Epithelial cell of esophagus (primary cell): ENCODE data around the gene DPH7.
"Not testable (repeated sequence)": the region's sequence is repeated elsewhere in the genome, so short reads cannot be mapped to it uniquely, and the experiment has no call there.

Experiments
- DNase-seq: peaks from one replicate; pipeline ENCODE4 v3.0.0; 2010; ENCODE audit warnings: low read depth
- H3K4me3 ChIP-seq: 2 replicates; pipeline ENCODE4 v1.5.1; 2011; ENCODE audit warnings: mild to moderate bottlenecking, low read length, control low read depth
- TF ChIP-seq, protein P1 (sequence below): IDR thresholded peaks from 2 replicates; pipeline ENCODE4 v1.5.1; 2011; ENCODE audit warnings: low read depth, mild to moderate bottlenecking, low read length, control low read depth, inconsistent platforms; ENCODE audit not compliant: insufficient read depth; ENCODE audit errors: missing control alignments

Gene DPH7

DNA sequence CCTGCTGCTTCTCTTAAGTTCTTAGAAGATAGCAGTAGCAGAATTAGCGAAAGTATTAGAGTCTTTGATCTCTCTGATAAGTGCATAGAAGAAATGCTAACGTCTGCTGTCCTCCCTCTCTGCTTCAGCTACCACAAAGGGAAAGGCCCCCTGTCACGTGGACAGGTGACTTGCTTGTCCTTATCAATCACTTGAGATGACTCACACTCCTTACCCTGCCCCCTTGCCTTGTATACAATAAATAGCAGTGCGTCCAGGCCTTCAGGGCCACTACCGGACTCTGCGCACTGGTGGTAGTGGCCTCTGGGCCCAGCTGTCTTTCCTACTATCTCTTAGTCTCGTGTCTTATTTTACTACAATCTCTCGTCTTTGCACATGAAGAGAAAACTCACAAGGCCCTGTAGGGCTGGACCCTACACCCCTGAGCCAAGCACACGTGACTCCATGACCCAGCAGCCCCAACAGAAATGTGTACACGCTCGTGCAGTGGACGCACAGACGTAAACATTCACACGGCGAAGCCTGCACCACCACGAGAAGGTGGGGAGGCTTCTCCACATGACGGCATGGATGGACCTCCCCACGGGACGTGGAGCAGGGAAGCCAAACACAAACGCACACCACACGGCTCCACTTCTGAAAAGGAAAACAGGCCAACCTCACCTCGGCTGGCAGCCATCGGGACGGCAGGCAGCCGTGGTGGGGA, 66.8 kb downstream of the DPH7 start:
- no peak for DNase-seq
- H3K4me3 ChIP-seq, result no peak overlapping the region
- TF ChIP-seq, protein P1, sequence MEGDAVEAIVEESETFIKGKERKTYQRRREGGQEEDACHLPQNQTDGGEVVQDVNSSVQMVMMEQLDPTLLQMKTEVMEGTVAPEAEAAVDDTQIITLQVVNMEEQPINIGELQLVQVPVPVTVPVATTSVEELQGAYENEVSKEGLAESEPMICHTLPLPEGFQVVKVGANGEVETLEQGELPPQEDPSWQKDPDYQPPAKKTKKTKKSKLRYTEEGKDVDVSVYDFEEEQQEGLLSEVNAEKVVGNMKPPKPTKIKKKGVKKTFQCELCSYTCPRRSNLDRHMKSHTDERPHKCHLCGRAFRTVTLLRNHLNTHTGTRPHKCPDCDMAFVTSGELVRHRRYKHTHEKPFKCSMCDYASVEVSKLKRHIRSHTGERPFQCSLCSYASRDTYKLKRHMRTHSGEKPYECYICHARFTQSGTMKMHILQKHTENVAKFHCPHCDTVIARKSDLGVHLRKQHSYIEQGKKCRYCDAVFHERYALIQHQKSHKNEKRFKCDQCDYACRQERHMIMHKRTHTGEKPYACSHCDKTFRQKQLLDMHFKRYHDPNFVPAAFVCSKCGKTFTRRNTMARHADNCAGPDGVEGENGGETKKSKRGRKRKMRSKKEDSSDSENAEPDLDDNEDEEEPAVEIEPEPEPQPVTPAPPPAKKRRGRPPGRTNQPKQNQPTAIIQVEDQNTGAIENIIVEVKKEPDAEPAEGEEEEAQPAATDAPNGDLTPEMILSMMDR, result no peak

DNA sequence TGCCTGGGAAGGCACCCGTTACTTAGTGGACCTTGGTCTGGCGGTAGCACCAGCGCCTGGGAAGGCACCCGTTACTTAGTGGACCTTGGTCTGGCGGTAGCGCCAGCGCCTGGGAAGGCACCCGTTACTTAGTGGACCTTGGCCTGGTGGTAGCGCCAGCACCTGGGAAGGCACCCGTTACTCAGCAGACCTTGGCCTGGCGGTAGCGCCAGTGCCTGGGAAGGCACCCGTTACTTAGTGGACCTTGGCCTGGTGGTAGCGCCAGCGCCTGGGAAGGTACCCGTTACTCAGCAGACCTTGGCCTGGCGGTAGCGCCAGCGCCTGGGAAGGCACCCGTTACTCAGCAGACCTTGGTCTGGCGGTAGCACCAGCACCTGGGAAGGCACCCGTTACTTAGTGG, 67.6 kb downstream of the DPH7 start:
- not testable (repeated sequence) for DNase-seq, H3K4me3 ChIP-seq

DNA sequence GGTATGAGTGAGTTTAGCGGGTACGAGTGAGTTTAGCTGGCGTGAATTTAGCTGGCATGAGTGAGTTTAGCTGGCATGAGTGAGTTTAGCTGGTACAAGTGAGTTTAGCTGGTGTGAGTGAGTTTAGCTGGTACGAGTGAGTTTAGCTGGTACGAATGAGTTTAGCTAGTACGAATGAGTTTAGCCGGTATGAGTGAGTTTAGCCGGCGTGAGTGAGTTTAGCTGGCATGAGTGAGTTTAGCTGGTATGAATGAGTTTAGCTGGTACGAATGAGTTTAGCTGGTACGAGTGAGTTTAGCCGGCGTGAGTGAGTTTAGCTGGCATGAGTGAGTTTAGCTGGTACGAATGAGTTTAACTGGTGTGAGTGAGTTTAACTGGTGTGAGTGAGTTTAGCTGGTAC, 69.5 kb downstream of the DPH7 start:
- H3K4me3 ChIP-seq, result no peak overlapping the region
- no peak for DNase-seq
- TF ChIP-seq, protein P1, result no peak

DNA sequence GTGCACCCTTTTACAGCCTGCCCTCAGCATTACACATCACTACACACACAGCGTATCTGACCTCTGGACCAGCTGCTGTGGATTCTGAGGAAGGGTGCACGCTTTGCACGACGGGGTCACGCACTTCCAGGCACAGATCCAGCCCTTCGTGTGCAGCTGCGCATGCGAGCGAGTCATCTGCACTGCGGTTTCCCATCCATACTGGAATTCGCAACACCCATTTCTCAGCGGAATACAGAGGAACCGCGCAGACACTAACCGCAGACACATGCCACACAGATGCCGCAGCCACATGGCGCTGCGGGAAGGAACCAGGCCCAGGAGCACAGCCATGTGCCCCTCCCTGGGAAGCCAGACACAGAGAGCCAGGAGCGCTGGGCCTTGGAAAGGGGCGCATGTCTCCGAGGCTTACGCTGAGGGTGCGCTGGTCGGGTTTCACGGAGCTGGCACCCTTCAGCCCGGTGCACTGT, 72.0 kb downstream of the DPH7 start:
- no peak for DNase-seq
- TF ChIP-seq, protein P1, result no peak
- no peak overlapping the region for H3K4me3 ChIP-seq

DNA sequence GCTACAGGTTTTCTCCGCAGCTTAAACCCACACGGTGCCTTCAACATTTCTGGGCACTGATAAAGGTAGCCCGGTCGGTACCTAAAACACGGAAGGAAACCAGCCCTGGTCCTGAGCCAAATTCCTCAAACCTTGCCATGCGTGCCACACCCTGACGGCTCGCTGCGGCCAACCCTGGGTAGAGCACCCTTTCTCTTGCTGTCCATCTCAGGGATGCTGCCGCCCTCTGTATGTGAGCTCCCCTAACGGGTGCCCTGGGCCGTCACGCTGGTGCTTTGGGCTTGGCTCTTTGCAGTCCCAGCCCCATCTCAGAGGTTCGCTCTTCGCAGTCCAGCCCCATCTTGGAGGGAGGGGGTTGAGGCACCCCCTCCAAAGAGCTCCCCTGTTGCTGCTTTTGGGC, 72.5 kb downstream of the DPH7 start:
- no peak for DNase-seq
- TF ChIP-seq, protein P1, result no peak
- no peak overlapping the region for H3K4me3 ChIP-seq

DNA sequence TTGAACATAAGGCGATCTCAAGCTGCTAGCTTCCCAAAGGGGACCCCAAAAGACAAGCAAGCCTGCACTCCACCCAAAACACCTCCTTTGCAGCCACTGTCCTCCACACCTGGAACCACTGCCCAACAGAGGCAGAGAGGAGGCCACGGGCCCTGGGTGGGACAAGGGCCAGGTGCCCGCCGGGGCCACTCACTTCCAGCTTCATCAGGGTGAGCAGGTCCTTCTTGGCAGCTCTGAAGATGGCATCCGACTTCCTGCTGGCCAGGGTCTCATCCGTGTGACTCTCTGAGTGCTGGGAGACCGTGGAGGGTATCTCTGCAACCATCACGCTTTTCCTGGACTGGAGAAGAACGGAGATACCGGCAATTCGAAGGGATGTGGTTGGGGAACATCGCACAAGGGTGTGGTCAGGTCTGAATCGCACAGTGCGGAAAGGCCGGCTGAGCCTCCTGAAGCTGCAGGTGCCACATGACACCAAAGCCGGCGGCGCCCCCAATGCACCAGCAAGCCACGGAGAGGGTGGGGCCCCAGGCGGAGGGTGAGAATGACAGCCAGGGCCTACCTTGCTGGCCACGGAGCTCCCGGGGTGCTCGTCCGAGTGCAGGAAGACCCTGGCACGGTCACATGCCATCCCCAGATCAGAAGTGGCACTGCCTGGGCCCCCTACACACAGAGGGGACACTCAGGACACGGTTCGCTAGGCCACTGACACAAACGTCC, 73.1 kb downstream of the DPH7 start:
- no peak overlapping the region for H3K4me3 ChIP-seq
- TF ChIP-seq, protein P1, result no peak
- DNase-seq, result no peak
